Aorta (tissue), 5 donors: ENCODE data around the gene LILRA6. TPM values are rescaled to one million over a fixed set of nuclear protein-coding genes. Genes with fewer than 3 reads are reported as not detected.
"Not testable (repeated sequence)": the region's sequence is repeated elsewhere in the genome, so short reads cannot be mapped to it uniquely, and the experiment has no call there.

ENCODE experiments used
- ATAC-seq: fragments of 200-7000 bp; cut with Tn5 transposase; one replicate; pipeline ENCODE4 v1.9.1; 2022; ENCODE audit warnings: moderate library complexity; ENCODE audit not compliant: low FRiP score
- DNase-seq, 2 donors: peaks; one replicate each; pipeline ENCODE4 v3.0.0-alpha.2; 2020
- H3K27ac ChIP-seq, 2 donors: one replicate each; pipeline ENCODE4 v1.5.1; 2013; ENCODE audit warnings: low read length in 2 of 2, mild to moderate bottlenecking in 2 of 2, moderate library complexity in 2 of 2, control low read depth in 1 of 2, inconsistent platforms in 1 of 2, low read depth in 1 of 2
- H3K27me3 ChIP-seq, 2 donors: one replicate each; pipeline ENCODE4 v1.6.1; 2013; ENCODE audit warnings: control low read depth in 1 of 2, low read length in 1 of 2, mild to moderate bottlenecking in 1 of 2, moderate library complexity in 1 of 2; ENCODE audit not compliant: insufficient read depth in 2 of 2, control insufficient read depth in 1 of 2
- H3K36me3 ChIP-seq, 2 donors: one replicate each; pipeline ENCODE4 v1.6.1; 2013; ENCODE audit warnings: control low read depth in 1 of 2, low read length in 1 of 2, mild to moderate bottlenecking in 1 of 2; ENCODE audit not compliant: insufficient read depth in 2 of 2, control insufficient read depth in 1 of 2
- H3K4me1 ChIP-seq, 2 donors: one replicate each; pipeline ENCODE4 v1.6.1; 2013; ENCODE audit warnings: low read length in 2 of 2, control low read depth in 1 of 2, mild to moderate bottlenecking in 1 of 2, moderate library complexity in 1 of 2; ENCODE audit not compliant: insufficient read depth in 2 of 2, control insufficient read depth in 1 of 2
- H3K4me3 ChIP-seq, 2 donors: one replicate each; pipeline ENCODE4 v1.5.1; 2013; ENCODE audit warnings: low read length in 2 of 2, control low read depth in 1 of 2, mild to moderate bottlenecking in 1 of 2
- H3K9me3 ChIP-seq: one replicate; pipeline ENCODE4 v1.6.1; 2013; ENCODE audit warnings: mild to moderate bottlenecking, low read length; ENCODE audit not compliant: control insufficient read depth
- WGBS, 2 donors: extraction: QIAGEN DNeasy Blood & Tissue Kit; methylation state at CpG; one replicate each; pipeline ENCODE4 v1.1.7; 2013; 5-methylcytosine and 5-hydroxymethylcytosine counted together
- intact Hi-C, 2 donors: fragments of 100-400 bp; cut with DNase I; formaldehyde crosslinking; loops; one replicate each; pipeline versions ENCODE4 v1.14.2 to v1.15.0; 2022
- polyA plus RNA-seq, 2 donors: library from polyadenylated mRNA; stranded (reverse); fragments of 200-250 nt; gene quantifications; one replicate each; pipeline ENCODE4 v1.2.3, GENCODE V29; 2013
- total RNA-seq, 2 donors: library from RNA; stranded (reverse); fragmentation: NEBNext Ultra II Directional; extraction: Animal tissue kit (Norgen Biotek cat#: 25700); gene quantifications; one replicate each; pipeline ENCODE4 v1.2.1, GENCODE V29; 2021
- donor health status: healthy with polysubstance abuse.
- donor health status: Bipolar disorder and iron deficiency.
- donor health status: DM: no; HTN: no; CAD: no.
- donor health status: DM: no; HTN: no; CAD: no.
- donor health status: DM: yes; HTN: yes; CAD: no.

Gene LILRA6
- total and polyA plus RNA-seq, 4 donors: 0.43 to 14.8 (median 9.0) TPM

DNA sequence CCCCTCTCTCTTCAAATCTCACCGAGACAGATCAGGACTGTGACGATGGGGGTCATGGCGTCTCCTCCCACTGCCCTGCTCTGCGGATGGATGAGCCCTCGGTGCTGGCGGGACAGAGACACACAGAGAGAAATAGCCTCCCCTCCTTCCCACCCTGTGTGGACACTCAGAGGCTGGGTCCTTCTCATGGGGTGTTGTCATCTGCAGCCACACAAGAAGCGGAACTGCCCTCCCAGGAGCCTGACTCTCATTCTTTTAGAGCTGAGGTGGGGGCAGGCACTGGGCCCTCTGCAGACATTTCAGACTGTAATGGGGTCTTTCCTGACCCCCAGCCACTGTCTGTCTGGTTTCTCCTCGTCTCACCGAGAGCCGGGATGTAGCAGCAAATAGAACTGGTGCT is 37.9 kb upstream of the LILRA6 start:
- H3K27ac ChIP-seq, H3K4me3 ChIP-seq, ATAC-seq, intact Hi-C loops, H3K4me1 ChIP-seq, H3K27me3 ChIP-seq, H3K36me3 ChIP-seq, H3K9me3 ChIP-seq: not testable (repeated sequence)
- WGBS, 2 donors: 59 to 66% methylated on average over 8 to 10 of the region's 10 CpGs
- peak in 1 of 2 donors; percentile 72 for DNase-seq

DNA sequence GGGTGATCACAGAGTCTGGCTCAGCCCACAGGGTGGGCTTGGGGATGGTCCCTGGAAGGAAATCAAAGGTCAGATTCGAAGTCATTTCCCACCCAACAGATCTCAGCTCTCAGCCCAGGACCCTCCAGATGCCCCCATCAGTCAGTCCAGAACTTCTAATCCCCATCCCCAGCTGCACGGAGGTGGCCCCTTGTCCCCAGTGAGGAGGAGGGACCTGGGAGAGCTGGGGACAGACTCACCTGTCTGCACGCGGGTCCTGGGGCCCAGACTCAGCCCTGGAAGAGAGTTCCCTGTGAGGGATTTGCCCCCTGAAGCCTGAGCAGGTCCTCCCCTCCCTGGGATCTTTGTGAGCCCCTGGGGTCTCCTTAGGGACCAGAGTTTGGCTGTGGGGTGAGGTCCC is 37.4 kb upstream of the LILRA6 start:
- WGBS, 2 donors: 44 to 48% methylated on average over 4 of the region's 4 CpGs
- ATAC-seq, H3K4me1 ChIP-seq, DNase-seq, H3K4me3 ChIP-seq, H3K27ac ChIP-seq, H3K36me3 ChIP-seq, H3K9me3 ChIP-seq, H3K27me3 ChIP-seq, intact Hi-C loops: not testable (repeated sequence)

DNA sequence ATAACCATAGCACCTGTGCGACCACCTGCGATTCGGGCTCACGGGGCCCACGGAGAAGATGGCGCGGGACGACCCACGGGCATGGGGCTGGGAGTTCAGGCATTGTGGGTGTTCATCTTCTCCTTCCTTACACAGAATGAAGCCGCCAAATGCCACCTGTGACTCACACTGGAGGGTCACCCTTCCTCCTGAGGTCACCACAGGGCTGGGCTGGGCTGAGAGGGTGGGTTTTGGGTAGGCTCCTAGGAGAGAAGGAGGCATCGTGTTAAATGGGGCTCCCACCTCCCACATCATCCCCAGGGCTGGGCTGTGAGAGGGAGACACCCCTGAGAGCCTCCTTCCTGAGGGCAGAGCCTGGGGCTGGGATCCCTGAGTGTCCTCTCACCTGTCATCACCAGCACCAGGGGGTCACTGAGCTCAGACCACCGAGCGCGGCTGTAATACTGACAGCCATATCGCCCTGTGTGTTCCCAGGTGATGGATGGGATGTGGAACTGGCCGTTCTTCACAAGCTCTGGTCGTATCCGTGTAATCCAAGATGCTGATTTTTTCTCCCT is 36.9 kb upstream of the LILRA6 start:
- DNase-seq (no peak), ATAC-seq (no peak)
- H3K4me1 ChIP-seq: no peaks in the 10 kb centered on the region
- 73 to 77% methylated on average over 18 of the region's 18 CpGs for WGBS, 2 donors
- no peaks in the 10 kb centered on the region for H3K27me3 ChIP-seq
- no peak overlapping the region for H3K27ac ChIP-seq
- no peaks in the 10 kb centered on the region for H3K9me3 ChIP-seq
- no peak overlapping the region for H3K4me3 ChIP-seq
- H3K36me3 ChIP-seq: no peaks in the 10 kb centered on the region
- intact Hi-C loops: no loop called here

DNA sequence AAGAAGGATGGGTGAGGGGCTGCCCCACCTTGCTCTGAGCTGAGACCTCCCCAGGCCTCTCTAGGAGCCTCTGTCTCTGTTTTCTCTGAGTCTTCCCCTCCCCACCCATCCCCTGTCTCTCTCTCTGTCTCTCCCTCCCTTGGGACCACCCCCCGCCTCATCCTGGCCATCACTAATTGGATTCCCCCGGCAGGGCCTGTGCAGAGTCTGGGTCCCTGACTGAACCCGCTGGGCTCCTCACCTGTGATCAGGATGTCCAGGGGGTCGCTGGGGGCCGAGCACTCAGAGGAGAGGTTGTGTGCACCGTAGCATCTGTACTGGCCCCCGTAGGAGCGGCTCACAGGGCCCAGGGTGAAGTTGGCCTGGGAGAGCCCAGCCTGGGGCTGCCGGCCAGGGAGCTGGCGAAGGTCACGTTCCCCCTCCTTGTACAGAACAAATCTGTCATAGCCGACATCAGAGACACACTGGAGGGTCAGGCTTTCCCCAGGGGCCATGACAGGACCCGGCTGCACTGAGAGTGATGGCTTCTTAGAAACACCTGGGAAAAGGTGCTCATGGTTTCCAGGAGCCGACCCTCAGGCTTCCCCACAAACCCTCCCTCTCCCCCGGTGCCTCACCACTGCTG is 36.1 kb upstream of the LILRA6 start:
- H3K27ac ChIP-seq, H3K27me3 ChIP-seq, H3K4me3 ChIP-seq, H3K36me3 ChIP-seq, DNase-seq, H3K9me3 ChIP-seq, H3K4me1 ChIP-seq, intact Hi-C loops, ATAC-seq: not testable (repeated sequence)
- WGBS, 2 donors: 73% methylated on average over 14 to 15 of the region's 15 CpGs

DNA sequence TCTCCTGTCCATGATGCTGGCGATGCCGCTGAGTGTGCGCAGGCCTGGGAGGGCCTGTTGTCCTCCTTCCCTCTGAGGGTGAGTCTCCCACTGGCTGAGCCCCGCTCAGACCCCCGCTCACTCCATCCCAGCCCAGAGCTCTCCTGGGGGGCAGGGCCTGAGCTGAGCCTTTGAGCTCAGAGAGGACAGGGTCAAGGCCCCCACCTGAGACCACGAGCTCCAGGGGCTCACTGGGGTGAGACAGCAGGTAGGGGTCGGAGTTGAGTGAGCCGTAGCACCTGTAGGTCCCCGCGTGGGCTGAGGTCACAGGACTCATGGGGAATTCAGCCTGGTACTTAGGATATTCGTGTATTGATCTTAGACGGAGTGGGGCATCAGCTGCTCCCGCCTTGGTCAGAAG is 35.5 kb upstream of the LILRA6 start:
- intact Hi-C loops, ATAC-seq, H3K4me3 ChIP-seq, H3K4me1 ChIP-seq, DNase-seq, H3K9me3 ChIP-seq, H3K36me3 ChIP-seq, H3K27me3 ChIP-seq, H3K27ac ChIP-seq: not testable (repeated sequence)
- 76 to 82% methylated on average over 11 to 13 of the region's 13 CpGs for WGBS, 2 donors

DNA sequence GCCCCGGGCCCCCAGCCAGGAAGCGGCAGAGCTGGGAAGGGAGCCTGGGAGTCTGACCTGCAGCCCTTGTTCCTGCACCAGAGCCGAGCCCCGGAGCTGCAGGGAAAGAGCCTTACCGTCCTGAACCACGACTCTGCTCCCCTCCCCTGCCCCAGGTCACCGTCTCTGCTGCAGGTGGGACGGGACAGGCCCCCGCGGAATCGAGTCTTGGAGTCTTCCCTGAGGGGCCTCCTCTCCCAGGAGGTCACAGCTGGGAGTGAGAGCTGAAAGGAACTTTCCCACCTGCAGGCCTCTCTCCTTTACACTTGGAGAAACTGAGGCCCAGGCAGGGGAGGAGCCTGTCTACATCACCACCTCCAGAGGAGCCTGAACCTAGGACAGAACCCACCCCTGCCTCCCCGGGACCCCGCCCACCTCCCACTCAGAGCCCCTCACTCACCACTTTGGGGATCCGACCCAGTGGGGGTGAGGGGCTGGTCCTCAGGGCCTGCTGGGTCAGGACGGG is 34.6 kb upstream of the LILRA6 start:
- WGBS, 2 donors: 70 to 73% methylated on average over 13 to 15 of the region's 15 CpGs

DNA sequence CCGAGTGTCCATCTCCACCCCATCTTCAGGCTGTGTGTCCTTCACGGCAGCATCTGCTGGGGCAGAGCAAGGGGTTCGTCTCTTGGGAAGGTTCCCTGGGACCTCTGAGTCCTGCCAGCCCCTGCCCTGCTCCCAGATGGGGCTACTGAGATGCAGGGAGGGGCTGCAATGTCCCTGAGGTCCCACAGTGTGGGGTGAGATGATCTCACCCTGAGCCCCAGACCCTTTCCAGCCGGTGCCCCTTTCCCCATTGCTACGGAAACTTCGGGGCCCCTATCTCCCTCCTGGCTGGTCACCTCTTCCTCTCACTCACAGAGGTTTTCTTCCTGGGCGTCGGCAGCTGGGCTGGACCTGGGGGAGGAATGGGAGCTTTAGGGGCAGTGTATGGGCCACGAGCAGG is 33.4 kb upstream of the LILRA6 start:
- WGBS, 2 donors: 60 to 68% methylated on average over 8 to 9 of the region's 9 CpGs
- Histone ChIP-seq H3K9me3 (no peaks in the 10 kb centered on the region), H3K36me3 (no peaks in the 10 kb centered on the region), H3K27ac (no peak overlapping the region), H3K4me1 (no peaks in the 10 kb centered on the region), H3K4me3 (no peak overlapping the region), H3K27me3 (no peaks in the 10 kb centered on the region)
- intact Hi-C loops: no loop called here
- DNase-seq (no peak), ATAC-seq (no peak)

More for the DNA sequence above, 34.6 kb upstream of the LILRA6 start:
- H3K27ac ChIP-seq, H3K4me3 ChIP-seq, intact Hi-C loops, H3K9me3 ChIP-seq, H3K27me3 ChIP-seq, ATAC-seq, DNase-seq, H3K4me1 ChIP-seq, H3K36me3 ChIP-seq: not testable (repeated sequence)

DNA sequence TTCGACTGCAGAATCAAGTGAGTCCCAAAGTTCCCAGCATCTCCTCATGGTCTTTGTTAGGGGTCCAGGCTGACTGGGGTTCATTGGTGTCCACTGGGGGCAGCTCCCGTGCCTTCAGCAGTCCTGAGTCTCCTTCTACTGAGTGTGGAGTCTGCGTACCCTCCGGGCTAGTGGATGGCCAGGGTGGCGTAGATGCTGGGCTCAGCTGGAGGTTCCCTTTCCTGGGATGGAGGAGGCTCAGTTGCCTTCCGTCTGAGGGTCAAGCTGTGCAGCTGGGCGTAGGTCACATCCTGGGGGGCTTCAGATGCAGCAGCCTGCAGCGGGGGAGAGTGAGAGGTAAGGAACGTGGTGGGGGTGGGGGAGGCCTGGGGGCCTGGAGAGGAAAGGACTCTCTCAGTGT is 31.9 kb upstream of the LILRA6 start:
- H3K27ac ChIP-seq, DNase-seq, H3K36me3 ChIP-seq, intact Hi-C loops, ATAC-seq, H3K27me3 ChIP-seq, H3K4me3 ChIP-seq, H3K9me3 ChIP-seq, H3K4me1 ChIP-seq: not testable (repeated sequence)
- WGBS, 2 donors: 49 to 64% methylated on average over 7 to 9 of the region's 9 CpGs

DNA sequence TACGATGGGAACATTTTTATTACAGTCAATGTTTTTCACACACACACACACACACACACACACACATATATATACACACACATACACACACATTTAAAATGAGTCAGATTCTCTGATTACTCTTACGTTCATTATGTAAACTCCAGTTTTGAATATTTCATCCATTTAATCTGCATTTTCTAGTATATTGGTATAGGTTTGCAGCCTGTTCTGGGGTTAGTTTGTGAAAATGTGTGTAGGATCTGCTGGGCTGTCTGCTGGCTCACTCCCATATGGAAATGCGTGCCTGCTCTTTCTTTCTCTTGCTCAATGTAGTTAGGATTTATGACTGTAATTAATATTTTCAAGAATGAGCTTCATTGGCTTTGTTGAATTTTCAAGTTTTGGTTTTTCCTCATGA is 31.2 kb upstream of the LILRA6 start:
- DNase-seq (no peak), ATAC-seq (no peak)
- no peaks in the 10 kb centered on the region for H3K36me3 ChIP-seq
- H3K27ac ChIP-seq: no peak overlapping the region
- intact Hi-C loops: no loop called here
- WGBS, 2 donors: 56 to 68% methylated on average over 3 of the region's 3 CpGs
- H3K9me3 ChIP-seq: no peaks in the 10 kb centered on the region
- H3K4me1 ChIP-seq: no peaks in the 10 kb centered on the region
- no peak overlapping the region for H3K4me3 ChIP-seq
- peaks cover 0 to 2% of the 10 kb centered on the region in 2 donors for H3K27me3 ChIP-seq
